ENCODE measurements around the gene PNPLA1.

PNPLA1 gene

DNA sequence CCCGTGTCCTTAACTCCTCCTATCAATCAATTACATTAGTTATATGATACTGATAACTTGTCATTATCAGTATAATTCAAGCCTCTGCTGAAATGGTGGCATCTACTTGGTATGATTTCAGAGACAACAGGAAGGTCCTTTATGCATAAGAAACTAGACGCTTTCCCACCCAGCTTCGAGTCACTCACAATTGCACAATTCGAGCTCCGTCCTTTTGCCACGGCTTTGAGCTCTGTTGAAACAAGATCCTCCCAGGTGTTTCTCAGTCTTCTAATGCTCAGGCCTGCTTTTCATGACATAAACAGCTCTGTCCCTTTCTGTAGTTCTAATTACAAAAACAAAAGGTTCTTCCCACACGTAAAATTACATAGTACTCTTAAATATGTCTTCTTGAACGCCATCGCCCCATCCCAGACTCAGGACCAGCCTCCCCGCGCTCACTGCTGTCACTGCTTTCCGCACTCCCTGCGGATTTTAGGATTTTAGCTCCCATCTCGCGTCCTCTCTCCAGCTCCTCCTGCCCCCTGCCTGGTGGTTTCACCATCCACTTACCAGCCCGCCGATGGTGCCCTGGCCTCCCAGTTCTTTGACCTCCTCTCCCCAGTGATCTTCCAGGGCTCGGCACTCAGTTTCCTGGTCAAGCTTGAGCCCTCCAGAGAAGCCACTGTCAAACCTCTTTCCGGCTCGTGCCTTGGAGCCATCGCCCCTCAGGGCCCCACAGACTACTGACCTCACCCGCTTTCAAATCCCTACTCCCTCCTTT is 23.2 kb upstream of the PNPLA1 start:
- DNase-seq, result no peak

- DNase-seq, result no peak
Observed at GRCh38 chr6:36247693-36248092, 22.2 kb upstream of the PNPLA1 start.

DNA sequence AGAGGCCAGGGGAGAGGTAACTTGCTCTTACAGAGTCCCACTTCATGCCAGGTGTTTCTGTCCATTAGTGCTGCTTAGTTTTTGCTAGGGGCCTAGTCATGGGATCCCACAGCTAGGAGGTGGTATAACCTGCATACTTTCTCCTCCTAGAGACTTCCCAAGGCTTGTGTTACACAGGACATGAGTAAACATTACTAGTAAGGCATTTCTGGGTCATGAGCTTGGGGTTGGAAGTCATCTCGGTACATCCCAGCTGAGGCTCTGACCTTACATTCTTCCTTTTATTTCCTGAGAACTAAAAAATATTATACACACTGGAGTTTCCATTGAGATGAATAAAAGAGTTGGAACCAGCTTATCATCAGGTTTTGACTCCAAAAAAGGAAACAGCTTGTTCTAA is 20.9 kb upstream of the PNPLA1 start:
- no peak for DNase-seq

- no peak for DNase-seq
Observed at GRCh38 chr6:36249536-36249935, 20.3 kb upstream of the PNPLA1 start.

DNA sequence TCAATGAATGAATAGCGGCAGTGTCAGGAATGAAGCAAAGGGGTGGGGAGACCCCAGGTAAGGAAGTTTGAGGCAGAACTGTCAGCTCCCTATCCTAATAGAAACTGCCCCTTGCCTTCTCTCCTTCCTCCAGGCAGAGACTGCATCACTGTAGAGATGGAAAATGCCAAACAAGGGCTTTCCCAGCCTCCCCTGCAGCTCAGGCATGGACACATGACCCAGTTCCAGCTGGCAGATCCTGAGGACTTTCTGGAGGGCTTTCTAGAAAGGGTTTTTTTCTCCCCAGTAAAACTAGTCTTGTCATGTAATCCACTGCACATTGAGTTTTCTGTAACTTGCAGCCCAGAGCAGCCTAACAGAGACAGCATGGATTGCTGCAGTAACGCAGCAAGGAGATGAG is 17.9 kb upstream of the PNPLA1 start:
- no peak for DNase-seq

DNA sequence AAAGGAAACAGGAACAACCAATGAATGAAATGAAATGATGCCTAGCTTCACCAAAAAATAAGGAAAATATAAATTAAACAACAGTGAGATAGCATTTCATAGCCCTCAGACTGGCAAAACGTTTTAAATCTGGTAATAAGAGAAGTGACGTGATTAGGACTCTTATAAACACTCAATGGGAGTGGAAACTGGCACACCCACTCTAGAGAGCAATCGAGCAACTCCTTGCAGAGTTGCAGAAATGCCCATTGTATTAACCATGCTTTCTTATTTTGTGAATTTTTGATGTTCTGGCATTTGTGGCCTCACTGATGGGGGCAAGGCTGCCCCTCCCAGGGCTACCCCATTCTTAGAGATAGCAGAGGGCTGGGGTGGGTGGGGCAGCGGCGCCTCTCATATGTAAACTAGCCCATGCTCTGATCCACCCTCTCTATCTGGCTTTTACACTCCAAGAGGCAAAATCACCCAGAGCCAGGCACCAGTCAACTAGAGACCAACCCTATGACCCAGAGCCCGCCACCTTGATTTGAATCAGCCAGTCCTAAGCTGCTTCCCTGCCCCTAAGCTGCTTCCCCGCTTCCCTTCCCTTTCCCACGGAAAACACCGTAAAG is 6.4 kb upstream of the PNPLA1 start:
- no peak for DNase-seq

DNA sequence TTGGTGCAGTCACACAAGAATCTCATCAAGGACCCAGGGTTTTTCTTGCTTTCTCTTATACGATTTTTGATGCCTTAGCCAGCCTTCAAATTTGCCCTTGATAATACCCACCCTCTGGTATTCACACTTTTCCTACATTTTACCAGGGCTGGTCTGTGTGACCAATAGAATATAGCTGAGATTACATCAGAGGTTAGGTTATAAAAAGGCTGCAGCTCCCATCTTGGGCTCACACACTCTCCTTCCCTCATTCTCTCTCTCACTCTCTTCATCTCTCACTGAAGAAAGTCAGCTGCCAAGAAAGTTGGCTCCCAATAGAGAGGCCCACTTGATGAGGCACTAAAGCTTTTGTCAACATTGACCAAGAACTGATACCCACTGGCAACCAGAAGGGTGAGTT is 4.1 kb upstream of the PNPLA1 start:
- DNase-seq, result no peak

GRCh38 chr6:36266913-36267644 is 2.8 kb upstream of the PNPLA1 start:
- DNase-seq, result no peak

DNA sequence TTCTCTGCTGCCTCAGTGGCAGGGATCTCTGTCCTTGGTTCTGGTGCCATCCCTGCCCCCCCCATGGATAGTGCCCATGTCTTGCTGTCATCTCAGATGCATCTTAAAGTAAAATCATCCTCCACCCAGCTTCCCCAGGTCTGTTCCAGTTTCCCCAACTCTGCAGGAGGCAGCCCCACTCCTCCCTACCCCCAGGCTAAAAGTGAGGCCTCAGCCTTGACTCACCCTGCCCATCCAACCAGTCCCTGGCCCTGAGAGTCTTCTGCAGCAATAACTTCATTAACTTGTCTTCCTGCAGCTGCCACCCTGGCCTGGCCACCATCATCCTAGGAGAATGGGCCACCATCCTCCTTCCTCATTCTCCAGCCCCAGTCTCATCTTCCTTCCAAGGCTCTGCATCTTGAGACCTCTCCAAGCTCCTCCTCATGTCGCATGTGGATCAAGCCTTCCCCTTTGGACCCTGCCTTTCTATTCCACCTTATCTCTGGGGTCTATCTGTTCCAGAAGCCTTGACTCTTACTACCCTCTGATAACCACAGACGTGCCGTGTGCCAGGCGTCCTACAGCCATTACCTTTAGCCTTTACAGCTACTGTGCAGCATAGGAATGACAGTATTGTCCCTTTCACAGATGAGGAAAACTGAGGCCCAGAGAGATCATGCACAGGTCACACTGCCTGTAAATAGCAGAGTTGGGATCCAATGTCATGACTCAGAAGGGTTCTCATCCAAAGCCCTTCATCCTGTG is 2.0 kb upstream of the PNPLA1 start:
- no peak for DNase-seq

DNA sequence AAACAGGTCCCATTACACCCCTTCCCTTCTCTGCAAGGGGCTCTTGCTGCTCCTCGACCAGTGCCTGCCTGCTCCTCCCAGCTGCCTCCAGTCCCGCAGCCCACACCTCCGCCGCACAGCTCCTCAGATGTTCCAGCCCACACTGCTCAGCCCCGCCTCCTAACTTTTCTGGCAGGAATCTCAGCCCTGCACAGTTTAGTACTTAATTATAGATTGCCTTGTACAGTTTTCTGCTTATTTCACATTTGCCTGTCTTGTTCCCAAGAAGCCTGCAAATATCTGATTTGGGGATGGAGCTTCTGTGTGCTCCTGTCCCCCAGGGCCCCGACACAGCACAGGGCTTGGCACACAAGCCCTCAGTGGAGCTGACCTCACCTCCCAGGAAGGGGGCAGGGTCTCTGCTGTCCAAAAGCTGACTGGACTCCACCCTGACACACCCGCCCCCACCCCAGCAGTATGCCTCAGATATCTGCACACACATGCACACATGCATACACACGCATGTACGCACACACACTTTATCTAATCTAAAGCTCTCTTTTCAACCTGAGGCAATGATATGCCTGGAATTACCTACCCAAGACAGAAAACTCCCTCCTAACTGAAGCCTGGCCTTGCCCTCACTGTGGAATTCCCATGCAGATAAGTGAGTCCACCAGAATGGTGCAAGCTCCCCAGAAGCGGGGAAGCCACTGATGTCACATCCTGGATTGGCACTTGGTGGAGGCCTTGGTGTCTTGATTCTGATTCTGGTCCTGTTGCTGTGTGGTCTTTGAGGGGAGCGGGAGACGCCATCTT is 1.2 kb upstream of the PNPLA1 start:
- DNase-seq, result no peak

GRCh38 chr6:36272234-36272633 is 2.4 kb downstream of the PNPLA1 start:
- no peak for DNase-seq

DNA sequence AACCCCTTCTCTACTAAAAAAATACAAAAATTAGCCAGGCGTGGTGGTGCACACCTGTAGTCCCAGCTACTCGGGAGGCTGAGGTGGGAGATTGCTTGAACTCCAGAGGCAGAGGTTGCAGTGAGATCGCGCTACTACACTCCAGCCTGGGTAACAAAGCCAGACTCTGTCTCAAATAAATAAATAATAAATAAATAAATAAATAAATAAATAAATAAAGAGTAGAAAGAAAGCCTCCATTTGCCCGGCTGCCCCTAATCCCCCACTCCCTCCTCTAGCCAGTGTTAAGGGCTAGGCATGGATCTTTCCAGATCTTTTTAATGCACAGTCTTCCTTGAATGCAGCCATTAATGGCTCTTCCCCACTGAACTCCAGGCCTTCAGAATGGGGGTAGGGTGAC is 3.2 kb downstream of the PNPLA1 start:
- DNase-seq, result no peak

DNA sequence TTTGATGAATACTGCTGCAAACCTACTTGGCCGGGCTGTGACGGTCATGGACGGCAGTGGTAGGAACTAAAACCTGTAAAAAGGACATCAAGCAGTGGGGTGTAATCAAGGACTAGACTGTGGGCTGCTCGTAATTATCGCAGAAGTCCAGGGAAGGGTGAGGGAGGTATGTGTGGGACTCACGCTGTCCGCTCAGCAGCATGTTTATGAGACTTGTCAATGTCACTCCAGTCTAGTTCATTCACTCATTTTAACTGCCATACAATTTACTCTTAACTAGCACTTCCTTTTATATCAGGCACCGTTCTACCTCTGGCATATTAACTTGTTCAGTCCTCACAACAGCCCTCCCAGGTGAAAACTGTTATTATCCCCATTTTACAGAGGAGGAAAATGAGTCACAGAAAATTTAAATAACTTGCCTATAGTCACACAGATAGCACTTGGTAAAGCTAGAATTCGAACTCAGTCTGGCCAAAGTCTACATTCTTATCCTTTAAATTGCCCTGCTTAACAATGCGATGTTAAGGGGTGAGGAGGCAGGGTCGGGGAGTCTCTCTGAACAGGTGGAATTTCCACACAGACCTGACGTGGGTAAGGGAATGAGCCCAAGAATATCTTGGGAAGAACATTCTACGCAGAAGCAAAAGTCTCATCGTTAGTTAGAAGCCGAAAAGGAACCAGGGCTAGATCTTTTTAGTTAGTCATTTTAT is 4.1 kb downstream of the PNPLA1 start:
- DNase-seq, result no peak

GRCh38 chr6:36276581-36277536 is 7.0 kb downstream of the PNPLA1 start:
- peak; percentile 31 for DNase-seq

- no peak for DNase-seq
Observed at GRCh38 chr6:36277946-36278470, 8.1 kb downstream of the PNPLA1 start.

- no peak for DNase-seq
Observed at GRCh38 chr6:36280467-36280866, 10.6 kb downstream of the PNPLA1 start.

DNA sequence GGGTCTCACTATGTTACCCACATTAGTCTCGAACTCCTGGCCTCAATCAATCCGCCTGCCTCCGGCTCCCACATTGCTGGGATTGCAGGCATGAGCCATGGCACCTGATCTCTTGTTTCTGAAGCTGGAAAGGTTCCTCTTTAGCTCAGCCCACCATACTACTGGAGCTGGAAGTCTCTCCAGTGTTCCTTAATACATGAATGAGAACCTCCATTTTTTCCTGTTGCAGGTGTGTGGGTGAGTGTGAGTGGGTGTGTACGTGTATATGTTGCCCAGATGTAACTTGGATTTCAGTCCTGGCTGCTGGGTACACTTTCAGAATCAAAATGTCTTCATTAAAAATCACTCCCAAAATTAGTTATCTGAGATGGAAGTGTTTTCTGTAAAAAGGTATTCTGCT is 11.1 kb downstream of the PNPLA1 start:
- no peak for DNase-seq

GRCh38 chr6:36283608-36284007 is 13.7 kb downstream of the PNPLA1 start:
- no peak for DNase-seq

- DNase-seq, result no peak
Observed at GRCh38 chr6:36284359-36284758, 14.5 kb downstream of the PNPLA1 start.

DNA sequence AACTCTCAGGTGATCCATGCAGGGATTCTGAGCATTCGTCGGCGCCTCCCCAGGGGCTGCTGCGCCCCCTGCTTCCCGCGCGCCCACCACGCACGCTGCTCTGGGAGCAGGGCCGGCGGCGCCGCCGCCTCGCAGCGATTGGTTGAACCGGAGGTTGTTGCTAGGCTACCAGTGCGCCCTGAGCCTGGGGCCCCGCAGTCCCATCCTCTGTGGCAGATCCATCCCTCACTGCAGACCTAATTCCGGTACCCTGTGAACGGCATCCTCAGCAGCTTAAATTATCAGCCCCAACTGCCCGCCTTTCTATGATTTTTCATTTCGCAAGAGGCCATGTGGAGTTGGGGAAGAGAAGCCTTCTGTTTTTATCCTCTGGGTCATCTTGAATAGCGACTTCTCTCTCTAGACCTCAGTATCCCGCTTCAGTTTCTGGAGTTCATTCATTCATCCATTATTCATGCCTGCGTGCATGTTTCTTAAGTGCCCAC is 15.4 kb downstream of the PNPLA1 start:
- no peak for DNase-seq

Measured in NCI-H2029 treated with DMSO at 0.1 percent for 48 hours (cell line).